ENCODE measurements around the gene CCDC6.
A peak's percentile ranks its signal among the peaks of the same experiment; 100 is the strongest.
"Not testable (repeated sequence)": the region's sequence is repeated elsewhere in the genome, so short reads cannot be mapped to it uniquely, and the experiment has no call there.

CCDC6 gene

DNA sequence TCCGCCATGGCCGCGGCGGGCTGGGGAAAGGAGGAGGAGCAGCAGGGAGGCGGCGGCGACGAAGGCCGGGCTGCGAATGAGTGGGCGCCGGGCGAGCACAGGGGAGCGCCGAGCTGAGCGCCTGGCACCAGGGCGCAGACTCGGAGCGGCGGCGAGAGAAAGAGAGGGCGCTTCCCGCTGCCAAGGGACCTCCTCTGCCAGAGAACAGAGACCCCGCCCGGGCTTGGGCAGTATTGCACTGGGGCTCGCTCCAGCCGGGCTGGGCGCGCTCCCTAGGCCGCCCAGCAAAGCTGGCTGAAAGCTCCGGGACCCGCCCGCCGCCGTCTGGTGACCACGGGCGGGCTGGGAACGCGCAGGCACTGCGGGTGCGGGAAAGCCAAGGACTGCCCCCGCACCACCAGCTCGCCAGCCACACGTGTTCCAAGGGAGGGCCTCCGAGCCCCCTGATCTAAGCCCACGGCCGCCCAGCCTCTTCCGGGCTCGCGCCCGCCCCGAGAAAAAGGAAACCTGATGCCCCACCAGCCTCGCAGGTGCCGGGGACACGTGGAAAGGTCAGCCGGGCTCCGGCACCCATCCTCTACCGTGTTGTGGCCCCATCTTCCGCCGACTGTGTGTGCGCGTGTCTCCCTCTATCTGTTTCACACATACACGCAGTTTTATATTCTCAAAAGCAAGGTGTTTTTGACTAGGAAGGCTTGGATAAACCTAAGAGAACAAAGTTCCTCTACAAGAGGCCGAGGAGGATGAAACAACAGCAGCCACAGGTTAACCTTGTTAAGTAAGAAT is at the start of gene CCDC6:
CCDC6 (minus strand) TSS at position 140 of the 786 bp plus-strand sequence; CDS start at position 8, 132 bp downstream.
- peak; percentile 90 to 92 for DNase-seq

DNA sequence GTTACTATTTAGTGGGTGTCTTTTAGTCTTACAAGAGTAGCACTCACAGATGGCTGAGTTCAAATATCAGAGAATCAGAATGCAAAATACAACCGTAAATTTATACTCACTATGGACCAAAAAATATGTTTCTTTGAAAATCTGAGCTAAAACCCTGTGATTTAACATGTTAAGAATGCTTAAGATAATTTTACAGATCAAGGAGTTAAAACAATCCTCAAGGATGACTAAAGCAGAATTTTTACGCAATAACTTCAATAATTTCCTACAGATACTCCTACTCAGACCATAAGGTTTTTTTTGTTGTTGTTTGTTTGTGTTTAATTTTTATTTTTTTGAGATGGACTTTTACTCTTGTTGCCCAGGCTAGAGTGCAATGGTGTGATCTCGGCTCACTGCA is 47.9 kb upstream of the CCDC6 start:
- no peak for DNase-seq

DNA sequence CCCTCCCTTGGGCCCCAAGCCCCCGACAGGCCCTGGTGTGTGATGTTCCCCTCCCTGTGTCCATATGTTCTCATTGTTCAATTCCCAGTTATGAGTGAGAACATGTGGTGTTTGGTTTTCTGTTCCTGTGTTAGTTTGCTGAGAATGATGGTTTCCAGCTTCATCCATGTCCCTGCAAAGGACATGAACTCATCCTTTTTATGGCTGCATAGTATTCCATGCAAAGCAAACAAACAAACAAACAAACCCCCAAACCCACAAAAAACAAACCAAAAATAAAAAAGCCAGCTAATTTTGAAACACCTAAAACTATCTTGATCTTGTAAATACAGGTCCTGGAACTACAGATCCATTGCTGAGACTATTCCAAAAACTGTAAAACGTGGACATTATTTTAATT is 47.4 kb upstream of the CCDC6 start:
- DNase-seq, result not testable (repeated sequence)

DNA sequence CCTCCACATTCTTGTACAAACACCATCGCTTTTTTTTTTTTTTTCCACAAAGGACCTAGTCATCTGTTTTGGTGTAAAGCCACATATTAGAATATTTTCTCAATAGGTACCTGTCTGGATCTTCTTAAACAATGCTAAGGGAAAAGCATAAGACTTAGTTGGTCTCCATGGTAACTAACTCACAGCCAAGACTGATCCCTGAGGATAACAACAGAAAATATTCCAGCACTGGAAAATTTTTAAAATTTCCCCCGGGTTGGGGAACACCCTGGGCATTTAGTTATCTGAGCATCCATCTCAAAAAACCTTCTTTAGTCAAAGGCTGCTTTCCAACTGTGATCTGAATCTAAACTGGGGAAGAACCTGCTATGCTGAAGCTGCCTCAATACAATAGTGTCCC is 43.7 kb upstream of the CCDC6 start:
- DNase-seq, result no peak

DNA sequence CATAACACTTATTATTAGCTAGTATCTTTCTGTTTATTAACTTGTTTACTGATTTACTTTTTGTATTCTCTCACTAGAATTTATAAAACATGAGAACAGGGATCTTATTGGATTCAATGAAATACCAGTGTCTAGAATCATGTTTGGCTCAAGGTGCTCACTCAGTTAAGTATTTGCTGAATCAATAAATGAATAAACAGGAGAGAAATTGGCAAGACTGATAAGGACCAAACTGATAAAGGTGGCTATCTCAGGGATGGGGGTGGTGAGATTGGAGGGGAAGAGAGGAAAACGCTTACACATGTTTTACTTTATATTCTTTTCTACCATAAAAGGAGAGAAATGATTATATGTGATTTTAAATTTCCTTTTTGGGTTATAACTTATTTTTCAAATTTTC is 43.3 kb upstream of the CCDC6 start:
- DNase-seq, result no peak

DNA sequence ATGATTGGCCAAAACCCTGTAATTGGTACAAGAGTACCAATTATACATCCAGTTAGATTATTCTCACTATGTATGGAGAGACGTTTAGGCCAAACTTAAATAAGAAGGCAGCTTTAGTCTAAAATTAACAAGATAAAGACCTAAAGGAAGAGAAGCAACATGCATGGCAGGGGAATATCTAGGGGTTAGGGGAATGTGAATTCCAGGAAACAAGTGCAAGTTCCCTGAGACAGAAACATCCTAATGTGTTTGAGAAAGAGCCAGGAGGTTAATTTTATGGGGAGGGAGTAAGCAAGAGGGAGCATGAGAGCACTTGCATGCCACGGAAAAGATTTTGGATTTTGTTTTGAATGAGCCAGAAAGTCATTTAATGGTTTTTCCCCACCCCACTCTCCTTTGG is 39.6 kb upstream of the CCDC6 start:
- DNase-seq, result no peak

DNA sequence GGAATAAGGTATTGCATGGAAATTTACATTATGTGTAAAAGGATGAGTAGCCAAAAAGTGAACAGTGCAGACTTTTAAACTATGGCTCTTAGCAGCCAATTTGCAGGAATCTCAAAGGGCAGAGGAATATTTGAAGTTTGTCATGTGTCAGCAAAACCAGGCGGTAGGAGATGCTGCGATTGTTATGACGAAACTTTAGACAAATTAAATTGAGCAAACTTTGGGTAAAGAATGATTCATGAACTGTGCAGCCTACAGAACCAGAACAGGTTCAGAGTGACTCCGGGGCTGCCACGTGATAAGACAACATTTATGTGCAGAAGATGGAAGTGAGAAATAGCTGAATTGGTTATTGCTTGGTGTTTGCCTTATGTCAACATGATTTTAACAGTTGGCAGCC is 39.2 kb upstream of the CCDC6 start:
- no peak for DNase-seq

DNA sequence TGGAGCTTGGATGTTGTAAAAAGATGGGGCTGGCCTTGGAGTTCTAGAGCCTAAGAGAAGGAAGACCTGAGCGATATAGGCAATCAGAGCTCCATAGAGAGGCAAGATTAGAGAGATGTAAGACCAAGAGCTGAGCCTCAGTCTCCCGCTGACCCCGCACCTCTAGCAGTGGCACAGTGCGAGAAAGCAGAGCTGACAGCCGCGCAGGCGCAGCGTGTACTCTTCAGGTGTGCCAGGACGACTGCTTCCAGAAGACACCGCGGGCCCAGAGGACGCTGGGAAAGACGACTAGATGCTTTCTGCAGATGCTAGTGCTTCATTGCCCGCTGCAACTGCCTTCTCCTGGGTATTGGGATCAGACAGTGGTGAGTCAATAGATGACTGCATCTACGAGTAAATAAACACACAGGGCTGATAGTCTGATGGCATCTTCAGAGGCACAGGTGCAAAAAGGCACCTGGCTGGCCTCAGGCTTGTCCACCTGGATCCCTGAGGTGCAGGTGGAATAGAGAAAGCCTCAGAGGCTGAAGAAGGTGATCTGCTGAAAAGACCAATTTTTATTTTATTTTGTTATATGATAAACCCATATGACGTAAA is 38.1 kb upstream of the CCDC6 start:
- no peak for DNase-seq

DNA sequence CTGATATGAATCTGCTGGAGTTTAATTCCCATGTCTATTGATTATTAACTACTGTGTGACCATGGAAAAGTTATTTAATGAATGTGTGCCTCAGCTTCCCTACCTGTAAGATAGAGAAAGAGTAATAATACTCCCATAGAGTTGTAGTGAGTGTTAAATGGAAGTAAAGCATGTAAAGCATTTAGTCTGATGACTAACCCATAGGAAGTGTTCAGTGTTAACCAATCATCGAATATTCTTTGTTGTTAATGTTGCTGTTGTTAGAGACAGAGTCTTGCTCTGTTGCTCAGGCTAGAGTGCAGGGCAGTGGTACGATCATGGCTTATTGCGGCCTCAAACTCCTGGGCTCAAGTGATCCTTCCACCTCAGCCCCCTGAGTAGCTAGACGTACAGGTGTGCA is 36.2 kb upstream of the CCDC6 start:
- DNase-seq, result no peak

DNA sequence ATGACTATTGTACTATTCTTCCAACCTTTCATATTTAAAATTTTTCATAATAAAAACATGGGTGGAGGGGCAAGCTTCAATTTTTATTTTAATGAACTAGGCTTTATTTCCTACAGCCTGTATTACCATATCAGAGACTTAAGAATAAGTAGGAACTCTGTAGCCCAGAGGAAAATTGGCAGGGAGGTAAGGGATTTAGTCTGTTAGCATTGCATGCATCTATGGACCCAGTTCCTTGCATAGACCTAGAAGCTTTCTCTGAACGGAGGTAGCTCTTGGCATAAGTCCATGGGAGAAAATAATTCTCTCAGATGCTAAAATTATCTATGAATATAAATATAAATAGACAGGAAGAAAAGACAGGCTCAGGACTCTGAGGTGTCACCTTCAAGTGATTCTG is 31.4 kb upstream of the CCDC6 start:
- no peak for DNase-seq

DNA sequence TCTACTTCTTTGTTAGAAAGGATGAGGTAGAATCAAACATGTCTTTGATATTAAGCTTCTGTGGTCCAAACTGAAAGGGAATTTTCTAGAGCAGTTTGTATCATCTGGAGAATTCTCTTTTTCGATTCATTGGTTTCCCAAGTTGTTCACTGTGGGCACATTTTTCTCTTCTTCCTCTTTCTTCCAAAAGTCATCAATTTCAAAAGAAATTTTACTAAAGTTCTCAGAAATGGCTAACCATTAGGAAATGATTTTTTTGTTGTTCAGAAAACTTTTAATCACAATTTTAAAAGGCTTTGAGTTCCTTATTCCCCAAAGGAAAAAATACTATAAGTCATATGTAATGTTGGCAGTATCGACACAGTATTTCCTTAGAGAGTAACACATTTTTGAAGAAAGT is 28.3 kb upstream of the CCDC6 start:
- DNase-seq, result no peak

DNA sequence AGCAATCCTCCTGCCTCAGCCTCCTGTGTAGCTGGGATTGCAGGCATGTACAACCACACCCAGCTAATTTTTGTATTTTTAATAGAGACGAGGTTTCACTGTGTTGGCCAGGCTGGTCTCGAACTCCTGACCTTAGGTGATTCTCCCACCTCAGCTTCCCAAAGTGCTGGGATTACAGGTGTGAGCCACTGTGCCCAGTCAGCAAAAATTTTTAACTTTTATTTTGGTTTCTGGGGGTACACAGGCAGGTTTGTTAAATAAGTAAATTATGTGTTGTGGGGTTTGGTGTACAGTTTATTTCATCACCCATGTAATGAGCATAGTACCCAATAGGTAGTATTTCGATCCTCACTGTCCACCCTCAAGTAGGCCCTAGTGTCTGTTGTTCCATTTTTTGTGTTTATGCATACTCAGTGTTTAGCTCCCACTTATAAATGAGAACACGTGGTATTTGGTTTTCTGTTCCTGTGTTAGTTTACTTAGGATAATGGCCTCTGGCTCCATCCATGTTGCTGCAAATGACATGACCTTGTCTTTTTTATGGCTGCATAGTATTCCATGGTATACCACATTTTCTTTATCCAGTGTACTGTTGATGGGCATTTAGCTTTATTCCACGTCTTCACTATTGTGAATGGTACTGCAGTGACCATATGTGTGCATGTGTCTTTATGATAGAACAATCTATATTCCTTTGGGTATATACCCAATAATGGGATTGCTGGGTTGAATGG is 24.6 kb upstream of the CCDC6 start:
- not testable (repeated sequence) for DNase-seq

DNA sequence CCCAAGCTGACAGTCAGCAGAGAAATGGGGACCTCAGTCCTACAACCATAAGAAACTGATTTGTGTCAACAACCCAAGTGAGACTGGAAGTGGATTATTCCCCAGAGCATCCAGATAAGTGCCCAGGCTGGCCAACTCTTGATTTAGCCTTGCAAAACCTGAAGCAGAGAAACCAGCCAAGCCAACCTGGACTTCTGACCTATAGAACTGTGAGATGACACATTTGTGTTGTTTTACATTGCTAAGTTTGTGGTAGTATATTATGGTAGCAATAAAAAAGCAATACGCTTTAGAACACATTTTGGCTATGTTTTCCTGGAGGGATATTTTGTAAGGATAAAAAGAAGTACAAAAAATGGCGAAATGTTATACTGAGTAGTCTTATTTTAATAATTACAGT is 19.7 kb upstream of the CCDC6 start:
- DNase-seq, result no peak

DNA sequence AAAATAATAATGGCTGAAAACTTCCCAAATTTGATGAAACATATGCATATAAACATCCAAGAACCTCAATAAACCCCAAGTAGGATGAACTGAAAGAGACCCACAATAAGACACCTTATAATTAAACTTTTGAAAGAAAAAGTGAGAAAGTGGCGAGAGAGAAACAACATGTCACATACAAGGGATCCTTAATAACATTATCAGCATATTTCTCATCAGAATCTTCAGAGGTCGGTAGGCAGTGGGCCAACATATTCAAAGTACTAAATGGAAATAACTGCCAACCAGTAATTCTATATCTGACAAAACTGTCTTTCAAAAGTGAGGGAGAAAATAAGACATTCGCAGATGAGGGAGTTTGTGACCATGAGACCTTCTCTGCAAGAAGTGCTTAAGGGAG is 16.6 kb upstream of the CCDC6 start:
- DNase-seq, result no peak

DNA sequence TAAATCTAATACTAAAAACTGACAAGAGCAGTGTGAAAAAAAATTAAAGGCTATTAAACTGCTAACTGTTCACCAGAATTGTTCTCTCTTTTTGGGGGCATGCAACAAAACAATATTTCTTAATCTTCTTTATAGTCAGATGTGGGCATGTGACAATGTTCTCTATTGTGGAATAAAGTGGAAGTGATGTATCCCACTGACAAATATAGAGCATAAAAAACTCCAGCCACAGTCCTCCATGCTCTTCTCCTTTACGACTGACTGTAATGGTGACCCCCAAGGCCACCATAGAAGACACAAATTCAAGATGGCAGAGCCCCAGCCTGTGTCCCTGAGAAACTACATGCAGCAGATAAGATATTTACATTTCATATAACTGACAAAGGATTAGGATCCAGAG is 11.6 kb upstream of the CCDC6 start:
- no peak for DNase-seq

DNA sequence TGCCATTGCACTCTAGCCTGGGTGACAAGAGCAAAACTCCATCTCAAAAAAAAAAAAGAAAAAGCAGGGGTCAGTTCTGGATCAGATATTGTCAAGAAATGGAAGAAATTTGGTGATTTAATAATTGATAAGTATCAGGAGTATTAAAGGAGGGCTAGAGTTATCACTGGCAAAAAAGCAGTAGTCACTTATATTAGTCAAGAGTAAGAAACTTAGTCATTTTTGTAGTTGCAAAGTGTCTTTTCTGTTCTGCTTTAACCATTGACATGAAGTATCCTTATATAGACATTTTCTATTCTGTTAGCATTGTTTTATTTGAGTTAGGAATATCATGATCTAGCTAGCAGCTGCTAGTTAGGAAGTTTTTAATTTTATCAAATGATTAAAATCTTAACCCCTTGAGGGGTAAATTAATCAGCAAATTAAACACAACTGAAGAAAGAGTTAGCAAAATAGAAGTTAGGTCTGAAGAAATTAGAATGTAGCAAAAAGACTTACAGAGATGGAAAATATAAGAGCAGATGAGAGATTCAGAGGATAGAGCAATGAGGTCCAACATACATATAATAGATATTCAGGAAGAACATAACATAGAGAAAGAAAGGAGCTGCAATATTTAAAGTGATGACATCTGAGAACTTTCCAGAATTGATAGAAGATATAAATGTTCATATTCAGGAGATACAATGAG is 7.3 kb upstream of the CCDC6 start:
- no peak for DNase-seq

DNA sequence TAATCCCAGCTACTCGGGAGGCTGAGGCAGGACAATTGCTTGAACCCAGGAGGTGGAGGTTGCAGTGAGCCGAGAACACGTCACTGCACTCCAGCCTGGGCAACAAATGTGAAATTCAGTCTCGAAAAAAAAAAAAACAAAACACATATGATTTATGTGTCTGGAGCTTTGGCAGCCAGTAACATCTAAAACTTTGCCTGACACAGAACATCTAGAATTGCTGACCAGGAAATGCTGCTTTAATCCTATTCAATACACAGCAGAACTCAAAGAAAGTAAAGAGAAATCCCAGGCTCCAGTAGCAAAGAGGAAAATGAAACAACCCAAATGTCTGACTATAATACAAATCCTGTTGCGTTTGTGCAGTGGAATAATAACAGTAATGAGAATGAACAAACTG is 4.5 kb upstream of the CCDC6 start:
- no peak for DNase-seq

DNA sequence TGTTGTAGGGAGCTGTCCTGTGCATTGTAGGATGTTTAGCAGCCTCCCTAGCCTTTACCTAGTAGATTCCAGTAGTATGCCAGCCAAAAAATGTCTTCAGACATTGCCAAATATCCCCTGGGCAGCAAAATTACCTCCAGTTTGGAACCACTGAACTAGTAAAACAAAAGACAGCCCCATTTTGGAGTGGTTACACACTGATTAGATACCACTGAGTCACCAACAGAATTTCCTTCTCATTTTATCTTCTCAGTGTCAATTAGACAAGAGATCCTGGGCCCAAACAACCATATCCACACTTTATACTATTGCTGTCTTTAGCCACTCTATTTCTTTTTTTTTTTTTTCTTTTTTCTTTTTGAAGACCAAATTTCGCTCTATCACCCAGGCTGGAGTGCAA is 3.5 kb upstream of the CCDC6 start:
- no peak for DNase-seq

DNA sequence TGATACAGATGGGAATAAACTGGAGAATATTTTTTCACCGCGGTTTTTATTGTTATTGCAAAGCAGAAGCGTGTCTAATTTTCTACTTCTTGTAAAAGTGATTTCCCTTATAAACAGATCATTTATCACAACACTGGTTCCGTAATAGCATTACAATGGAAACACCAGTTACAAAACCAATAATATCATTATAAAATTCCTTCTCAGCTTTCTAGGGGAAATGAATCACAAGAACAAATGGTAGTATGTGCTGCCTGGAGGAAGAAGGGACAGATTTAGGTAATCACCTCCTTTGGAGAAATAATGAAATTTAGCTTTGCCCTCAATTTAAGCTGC is 2.4 kb upstream of the CCDC6 start:
- DNase-seq, result no peak

DNA sequence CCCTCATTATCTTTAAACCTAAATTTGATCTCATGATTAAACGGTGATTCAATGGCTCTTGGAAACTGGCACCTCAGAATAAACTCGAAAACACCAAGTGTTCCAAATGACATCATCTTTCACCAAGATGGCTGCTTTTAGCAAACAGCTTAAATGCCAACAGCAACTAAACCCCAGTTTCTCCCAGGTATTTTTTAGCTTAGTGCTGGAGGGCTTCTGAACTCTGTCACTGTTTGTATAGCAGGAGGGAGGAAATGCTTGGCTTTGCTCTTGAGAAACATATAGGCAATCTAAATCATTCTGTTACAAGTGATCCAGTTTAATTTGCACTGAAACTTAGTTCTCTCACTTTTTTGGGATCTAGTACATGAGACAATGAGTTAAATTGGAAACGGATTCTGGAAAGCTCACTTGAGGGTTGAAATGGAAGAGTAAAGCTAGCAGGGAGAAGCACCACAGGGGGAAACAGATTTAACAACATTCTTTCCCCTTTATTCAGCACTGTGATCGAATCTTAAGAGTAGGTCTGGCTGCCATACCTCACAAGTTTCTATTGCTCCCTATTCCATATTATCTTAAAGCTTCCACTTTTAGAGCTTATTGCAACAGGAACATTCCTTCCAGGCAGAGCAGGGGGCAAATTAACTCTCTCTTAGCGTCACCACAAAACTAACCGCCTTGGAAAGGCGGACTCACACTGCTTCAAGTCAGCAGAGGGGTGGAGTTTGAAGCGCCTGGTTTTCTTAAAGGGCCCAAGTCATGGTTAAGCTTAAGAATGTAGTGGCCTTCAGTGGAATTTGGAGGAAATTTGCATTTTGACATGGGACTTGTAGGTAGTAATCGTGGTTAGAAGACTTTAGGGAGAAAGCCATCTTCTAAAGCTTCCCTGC is 1.8 kb upstream of the CCDC6 start:
- peak; percentile 11 to 36 for DNase-seq

DNA sequence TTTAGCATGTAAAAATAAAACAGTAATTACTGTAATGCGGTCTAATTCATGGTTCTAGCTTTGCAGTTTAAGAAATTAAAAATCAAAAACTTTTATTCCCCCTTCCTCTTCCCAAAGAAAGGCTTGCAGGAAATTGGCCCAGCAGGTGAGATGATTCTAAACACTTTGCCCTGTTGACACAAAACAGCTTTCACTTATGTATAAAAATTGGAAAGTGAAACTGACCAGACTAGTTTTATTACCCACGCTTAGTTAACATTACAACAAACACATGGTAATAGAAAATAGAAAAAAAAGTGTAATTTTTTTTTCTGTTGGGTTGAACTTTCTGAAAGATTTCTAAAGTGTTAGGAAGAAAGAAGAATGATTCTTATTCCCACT is 1.2 kb upstream of the CCDC6 start:
- DNase-seq, result peak in 1 of 2 experiments; percentile 20

DNA sequence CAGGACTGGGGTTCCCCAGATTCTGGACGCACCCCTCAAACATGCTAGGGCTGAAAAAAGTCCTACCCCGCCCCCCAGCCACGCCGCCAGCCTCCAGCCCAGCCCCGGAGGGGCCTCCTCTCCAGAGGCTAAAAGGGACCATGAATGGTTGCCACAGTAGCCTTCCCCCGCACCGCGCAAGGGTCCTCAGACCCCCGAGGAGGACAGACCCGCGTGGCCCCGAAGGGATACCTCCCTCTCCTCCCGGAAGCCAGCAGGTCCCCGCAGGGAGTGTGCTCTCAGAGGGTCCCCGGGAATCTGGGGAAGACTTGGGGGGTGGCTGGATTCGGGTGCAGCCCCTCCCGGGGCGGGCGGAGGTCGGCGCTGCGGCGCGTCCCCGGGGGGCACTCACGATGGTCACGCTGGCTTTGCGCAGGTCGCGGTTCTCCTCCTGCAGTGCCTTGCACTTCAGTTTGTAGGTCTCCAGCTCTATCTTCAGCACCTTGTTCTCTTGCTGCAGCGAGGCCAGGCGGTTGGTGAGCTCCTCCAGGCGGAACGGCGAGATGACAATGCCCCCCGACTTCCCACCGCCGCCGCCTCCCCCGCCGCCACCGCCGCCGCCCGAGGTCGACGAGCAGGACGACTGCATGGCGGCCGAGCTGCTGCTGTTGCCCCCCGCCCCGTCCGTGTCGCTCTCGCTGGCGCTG is 482 bp downstream of the CCDC6 start:
- no peak for DNase-seq

Measured in NCI-H2081 (cell line).